Fibroblast of lung (primary cell): Measurements from ENCODE around the gene C1orf167.

Experiments used
- EZH2 ChIP-seq: IDR thresholded peaks from 2 replicates; pipeline ENCODE4 v1.5.1; 2012; ENCODE audit warnings: low read length, control low read depth, mild to moderate bottlenecking; ENCODE audit errors: missing control alignments
- TF ChIP-seq, protein P1 (sequence below), 2 donors: IDR thresholded peaks in 1 of 2; conservative IDR thresholded peaks in 1 of 2; 1 replicate in 1 of 2; 2 replicates in 1 of 2; pipeline ENCODE4 v1.5.1; 2011 to 2012; ENCODE audit warnings: low read length in 2 of 2, control low read depth in 1 of 2, inconsistent platforms in 1 of 2, low read depth in 1 of 2, mild to moderate bottlenecking in 1 of 2

DNA sequence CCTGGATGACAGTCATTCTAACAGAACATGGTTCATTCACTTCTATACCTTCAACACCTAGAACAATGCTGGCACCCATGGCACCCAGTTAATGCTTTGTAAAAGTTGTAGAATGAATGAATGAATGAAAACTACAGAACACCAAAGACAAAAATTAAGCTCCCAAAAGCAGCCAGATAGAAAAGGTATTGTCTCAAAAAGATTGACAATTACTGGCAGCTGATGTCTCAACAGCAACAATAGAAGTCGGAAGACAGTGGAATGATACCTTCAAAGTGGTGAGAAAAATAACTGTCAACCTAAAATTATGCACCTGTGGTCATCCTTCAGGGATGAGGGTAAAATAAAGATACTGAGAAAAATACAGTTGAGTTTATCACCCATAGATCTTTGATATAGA is 4.9 kb upstream of the C1orf167 start:
- TF ChIP-seq, protein P1, sequence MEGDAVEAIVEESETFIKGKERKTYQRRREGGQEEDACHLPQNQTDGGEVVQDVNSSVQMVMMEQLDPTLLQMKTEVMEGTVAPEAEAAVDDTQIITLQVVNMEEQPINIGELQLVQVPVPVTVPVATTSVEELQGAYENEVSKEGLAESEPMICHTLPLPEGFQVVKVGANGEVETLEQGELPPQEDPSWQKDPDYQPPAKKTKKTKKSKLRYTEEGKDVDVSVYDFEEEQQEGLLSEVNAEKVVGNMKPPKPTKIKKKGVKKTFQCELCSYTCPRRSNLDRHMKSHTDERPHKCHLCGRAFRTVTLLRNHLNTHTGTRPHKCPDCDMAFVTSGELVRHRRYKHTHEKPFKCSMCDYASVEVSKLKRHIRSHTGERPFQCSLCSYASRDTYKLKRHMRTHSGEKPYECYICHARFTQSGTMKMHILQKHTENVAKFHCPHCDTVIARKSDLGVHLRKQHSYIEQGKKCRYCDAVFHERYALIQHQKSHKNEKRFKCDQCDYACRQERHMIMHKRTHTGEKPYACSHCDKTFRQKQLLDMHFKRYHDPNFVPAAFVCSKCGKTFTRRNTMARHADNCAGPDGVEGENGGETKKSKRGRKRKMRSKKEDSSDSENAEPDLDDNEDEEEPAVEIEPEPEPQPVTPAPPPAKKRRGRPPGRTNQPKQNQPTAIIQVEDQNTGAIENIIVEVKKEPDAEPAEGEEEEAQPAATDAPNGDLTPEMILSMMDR (conservative IDR thresholded peaks at IDR 0.05 in 1 of 2, IDR thresholded peaks at IDR 0.05 in 1 of 2; ENCODE audit: low read depth in 1 of 2, low read length in 2 of 2): no peak
- no peak for TF ChIP-seq EZH2
